GM18498 (cell line): Measurements from ENCODE around the gene SLC16A5.
"Not testable (repeated sequence)": the region's sequence is repeated elsewhere in the genome, so short reads cannot be mapped to it uniquely, and the experiment has no call there.

Source experiments
- ATAC-seq: cut with Tn5 transposase; IDR thresholded peaks from one replicate; pipeline ENCODE4 v1.9.1; 2021; ENCODE audit warnings: mild to moderate bottlenecking, moderate library complexity; ENCODE audit not compliant: unreplicated experiment

SLC16A5 gene

DNA sequence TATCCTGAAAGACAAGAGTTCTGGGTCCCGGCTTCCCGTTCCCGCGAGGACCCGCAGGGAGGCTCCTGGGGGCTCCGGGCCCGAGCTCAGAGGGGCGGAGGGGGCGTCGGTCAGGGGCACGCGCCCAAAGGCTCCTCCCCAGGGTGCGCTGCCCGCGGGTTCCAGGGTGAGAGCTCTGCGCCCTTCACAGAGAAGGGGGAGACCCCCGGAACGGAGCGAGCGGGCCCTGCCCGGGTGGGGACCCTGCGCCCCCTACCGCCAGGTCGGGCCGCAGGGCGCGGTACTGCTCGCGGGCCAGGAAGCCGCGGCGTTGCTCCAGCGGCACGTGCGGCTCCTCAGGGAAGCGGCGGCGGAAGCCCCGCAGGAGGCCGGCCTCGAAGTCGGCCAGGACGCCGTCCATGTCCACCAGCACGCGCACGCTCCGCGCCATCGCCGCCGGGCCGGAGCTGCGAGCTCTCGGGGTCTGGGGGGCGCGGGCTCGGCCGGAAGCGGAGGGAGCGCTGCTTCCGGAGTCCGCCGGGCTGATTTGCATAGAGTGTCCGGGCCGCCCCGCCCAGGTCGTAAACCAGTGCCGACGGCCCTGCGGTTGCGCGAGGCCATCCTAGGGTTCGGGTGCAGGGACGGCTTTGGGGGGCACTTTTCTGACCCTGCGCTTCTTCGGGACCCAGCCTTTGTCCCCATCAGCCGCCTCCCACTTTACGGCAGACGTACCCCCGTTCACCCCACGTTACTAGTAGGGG lies 43.7 kb downstream of the SLC16A5 start, which contains the start of gene NT5C:
NT5C (minus strand) TSS at position 465 of the 740 bp plus-strand sequence; CDS start at position 430, 35 bp downstream.
- peak; percentile 85 for ATAC-seq

DNA sequence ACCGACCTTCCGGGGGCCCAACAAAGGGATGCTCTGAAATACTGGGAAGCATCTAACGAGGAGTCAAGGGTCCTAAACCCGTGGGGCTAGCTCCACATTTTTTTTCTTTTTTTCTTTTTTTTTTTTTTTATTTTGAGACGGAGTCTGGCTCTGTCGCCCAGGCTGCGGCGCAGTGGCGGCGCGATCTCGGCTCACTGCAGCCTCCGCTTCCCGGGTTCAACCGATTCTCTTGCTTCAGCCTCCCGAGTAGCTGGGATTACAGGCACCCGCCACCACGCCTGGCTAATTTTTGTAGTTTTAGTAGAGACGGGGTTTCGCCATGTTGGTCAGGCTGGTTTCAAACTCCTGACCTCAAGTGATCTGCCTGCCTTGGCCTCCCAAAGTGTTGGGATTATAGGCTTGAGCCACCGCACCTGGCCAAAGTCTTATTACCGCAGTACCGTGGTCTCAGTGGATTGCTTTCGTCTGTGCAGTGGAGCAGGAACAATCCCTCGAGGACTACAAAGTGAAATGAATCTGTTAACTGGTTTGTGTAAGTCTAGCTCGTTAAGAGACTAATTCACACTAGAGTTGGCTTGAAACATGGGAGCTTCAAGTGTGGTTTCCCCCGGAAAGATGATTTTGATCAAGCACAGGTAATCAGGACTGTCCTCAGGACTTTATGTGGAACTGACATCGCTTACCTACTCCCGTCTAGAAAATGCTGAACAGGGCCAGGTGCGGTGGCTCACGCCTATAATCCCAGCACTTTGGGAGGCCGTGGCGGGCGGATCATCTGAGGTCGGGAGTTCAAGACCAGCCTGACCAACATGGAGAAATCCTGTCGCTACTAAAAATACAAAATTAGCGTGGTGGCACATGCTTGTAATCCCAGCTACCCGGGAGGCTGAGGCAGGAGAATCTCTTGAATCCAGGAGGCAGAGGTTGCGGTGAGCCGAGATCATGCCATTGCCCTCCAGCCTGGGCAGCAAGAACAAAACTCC lies 44.6 kb downstream of the SLC16A5 start:
- ATAC-seq = not testable (repeated sequence)

DNA sequence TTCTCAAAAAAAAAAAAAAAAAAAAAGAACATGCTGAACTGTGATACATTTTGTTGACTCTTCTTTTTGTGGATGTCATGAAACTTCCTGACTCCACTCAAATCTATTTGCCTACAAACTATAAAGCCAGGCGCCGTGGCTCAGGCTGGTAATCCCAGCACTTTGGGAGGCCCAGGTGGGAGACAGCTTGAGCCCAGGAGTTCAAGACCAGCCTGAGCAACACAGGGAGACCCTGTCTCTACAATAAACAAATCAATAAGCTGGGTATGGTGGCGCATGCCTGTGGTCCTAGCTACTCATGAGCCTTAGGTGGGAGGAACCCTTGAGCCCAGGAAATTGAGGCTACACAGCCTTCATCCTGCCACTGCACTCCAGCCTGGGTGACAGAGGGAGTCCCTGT lies 45.2 kb downstream of the SLC16A5 start:
- ATAC-seq = no peak

DNA sequence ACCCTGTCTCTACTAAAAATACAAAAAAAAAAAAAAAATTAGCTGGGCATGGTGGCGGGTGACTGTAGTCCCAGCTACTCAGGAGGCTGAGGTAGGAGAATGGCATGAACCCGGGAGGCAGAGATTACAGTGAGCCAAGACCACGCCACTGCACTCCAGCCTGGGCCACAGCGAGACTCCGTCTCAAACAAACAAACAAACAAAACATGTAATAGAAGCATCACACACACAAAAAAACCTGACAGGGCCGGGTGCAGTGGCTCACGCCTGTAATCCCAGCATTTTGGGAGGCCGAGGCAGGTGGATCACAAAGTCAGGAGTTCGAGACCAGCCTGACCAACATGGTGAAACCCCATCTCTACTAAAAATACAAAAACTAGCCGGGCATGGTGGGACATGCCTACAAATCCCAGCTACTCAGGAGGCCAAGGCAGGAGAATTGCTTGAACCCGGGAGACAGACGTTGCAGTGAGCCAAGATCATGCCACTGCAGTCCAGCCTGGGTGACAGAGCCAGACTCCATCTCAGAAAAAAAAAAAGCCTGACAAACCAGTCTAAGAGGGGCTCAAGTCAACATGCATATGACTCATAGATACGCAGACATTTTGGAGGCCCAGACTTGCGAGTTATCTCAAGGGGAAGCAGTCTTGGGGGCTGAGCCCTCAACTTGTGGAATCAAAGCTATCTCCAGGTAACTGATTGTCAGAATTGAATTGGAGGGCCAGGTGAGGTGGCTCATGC lies 46.0 kb downstream of the SLC16A5 start:
- not testable (repeated sequence) for ATAC-seq

DNA sequence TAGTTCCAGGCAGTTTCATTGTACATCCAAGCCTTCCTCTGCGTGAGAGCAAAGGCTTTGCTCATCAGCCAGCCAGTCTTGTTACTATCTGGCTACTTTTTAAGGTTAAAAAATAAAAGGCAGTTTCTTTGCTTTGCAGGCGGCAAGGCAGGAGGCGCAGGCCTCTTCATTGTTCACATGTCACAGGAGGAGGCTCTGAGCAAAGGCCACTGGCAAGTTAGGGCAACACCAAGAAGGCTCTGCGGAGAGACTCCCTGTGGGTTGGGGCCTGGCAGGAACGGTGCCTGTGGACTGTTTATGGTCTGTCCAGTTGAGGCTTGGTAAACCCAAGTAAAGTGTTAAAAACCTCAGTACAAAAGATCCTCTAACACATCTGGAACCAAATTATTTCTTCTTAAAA lies 47.7 kb downstream of the SLC16A5 start:
- no peak for ATAC-seq

DNA sequence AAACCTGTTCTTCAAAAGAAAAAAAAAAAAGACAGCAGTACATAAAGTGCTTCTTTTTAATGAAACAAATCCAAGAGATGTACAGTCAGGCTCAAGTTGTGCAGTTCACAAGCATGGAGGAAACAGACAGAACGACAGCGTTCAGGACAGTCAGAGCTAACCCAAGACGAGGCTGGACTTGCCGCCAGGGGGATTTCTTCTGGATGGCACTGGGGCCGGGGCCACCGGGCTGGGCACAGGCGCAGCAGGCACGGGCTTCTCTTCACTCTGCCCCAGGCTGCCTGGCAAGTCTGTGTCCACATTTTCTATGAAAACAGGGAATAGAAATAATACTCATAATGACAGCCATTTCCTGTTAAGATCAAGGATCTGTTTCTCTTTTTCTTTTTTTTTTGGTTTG lies 48.2 kb downstream of the SLC16A5 start:
- ATAC-seq = no peak

DNA sequence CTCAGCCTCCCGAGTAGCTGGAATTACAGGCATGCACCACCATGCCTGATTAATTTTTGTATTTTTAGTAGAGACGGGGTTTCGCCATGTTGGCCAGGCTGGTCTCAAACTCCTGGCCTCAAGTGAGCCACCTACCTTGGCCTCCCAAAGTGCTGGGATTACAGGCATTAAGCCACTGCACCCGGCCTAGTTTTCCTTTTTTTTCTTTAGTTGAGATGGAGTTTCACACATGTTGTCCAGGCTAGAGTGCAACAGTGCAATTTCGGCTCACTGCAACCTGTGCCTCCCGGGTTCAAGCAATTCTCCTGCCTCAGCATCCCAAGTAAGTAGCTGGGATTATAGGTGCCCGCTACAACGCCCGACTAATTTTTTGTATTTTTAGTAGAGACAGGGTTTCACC lies 50.0 kb downstream of the SLC16A5 start:
- ATAC-seq = not testable (repeated sequence)

DNA sequence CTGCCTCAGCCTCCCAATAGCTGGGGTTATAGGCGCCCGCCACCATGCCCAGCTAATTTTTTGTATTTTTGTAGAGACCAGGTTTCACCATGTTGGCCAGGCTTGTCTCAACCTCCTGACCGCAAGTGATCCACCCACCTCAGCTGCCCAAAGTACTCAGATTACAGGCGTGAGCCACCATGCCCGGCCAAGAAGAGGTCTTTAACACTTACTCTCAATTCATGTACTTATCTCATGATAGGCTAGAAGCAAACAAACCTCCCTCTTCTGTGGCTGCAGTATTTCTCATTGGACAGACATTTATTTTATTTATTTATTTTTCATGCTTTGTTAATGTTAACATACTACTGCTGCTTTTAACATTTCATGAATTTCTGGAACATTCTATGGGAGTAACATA lies 50.8 kb downstream of the SLC16A5 start:
- ATAC-seq = no peak

DNA sequence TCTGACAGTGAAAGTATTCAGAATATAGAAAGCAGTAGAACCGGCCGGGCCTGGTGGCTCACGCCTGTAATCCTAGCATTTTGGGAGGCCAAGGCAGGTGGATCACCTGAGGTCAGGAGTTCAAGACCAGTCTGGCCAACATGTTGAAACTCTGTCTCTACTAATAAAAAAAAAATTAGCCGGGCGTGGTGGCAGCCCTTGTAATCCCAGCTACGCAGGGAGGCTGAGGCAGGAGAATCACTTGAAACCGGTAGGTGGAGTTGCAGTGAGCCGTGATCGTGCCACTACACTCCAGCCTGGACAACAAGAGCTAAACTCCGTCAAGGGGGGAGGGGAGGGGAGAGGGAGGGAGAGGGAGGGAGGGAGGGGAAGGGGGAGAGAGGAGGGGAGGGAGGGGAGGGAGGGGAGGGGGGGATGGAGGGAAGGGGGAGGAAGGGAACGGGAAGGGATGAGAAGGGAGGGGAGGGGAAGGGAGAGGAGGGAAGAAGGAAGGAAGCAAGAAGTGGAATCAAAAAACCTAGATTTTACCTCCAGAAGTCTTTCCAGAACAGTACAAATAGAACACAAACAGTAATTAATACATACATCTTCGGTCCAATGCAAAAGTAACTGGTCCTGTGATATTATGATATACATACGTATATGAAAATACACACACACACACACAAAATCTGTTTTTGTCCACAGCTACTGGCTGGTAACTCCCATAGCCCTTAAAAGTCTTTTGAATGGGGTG lies 54.6 kb downstream of the SLC16A5 start:
- no peak for ATAC-seq

DNA sequence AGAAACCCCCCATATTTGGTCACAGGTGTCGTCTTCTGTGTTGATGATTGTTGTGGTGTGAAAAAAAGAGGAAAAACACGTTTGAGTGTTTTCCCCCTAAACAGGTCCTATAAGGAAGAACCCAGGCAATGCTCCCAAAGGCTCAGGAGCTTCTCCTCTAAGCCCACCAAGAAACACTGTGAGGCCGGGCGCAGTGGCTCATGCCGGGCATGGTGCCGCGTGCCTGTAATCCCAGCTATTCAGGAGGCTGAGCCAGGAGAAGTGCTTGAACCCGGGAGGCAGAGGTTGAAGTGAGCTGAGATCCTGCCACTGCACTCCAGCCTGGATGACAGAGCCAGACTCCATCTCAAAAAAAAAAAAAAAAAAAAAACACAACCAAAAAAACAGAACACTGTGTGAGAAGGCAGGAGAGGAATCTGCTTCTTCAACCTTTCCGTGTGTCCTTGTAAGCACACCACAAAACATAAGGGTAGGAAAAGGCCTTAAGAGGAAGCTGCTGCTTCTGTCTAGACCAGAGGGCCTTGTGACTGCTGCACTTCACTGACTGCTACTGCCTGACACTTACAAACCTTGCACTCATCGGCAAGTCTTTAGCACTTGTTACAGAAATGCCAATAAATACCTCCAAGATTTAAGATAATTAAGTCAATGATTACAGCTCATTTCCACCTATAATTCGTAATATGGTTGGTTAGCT lies 57.2 kb downstream of the SLC16A5 start:
- no peak for ATAC-seq

DNA sequence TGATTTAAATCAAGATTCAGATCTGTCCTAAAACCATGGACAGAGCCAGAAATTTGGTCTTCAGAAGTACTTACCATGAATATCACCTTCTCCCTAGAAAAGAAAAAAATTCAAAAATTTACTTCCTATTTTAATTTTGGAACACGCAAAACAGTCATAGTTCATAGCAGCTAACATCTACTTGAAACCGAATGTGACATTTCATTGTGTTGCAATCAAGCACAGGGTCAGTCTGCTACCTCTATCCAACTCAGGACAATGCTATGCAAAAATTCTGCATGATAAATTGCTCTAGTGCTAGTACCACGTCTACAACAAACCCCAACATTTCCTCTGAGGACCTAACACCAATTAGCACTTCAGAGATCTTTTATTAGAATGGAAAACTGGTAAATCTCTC lies 58.8 kb downstream of the SLC16A5 start:
- no peak for ATAC-seq

DNA sequence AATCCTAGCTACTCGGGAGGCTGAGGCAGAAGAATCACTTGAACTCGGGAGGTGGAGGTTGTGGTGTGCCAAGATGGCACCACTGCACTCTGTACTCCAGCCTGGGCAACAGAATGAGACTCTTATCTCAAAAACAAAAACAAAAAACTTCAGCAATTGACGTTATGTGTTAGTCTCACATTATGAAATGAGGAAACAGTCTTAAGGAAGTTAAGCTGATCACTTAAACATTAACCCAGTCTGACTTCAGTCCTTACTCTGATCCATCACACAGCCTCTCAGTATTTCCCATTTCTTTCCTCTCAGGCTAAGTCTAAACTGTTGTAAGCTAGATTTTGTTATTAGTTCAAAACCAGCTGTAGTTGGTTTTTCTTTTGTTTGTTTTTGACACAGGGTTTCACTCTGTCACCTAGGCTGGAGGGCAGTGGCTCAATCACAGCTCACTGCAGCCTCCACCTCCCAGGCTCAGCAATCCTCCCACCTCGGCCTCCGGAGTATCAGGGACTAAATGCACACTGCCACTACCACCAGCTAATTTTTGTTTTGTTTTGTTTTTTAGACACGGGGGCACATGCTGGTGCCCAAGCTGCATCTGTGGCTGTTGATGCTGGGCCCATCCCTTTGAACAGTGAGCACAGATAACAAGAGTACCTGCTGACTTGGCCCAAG lies 60.3 kb downstream of the SLC16A5 start:
- ATAC-seq = no peak

DNA sequence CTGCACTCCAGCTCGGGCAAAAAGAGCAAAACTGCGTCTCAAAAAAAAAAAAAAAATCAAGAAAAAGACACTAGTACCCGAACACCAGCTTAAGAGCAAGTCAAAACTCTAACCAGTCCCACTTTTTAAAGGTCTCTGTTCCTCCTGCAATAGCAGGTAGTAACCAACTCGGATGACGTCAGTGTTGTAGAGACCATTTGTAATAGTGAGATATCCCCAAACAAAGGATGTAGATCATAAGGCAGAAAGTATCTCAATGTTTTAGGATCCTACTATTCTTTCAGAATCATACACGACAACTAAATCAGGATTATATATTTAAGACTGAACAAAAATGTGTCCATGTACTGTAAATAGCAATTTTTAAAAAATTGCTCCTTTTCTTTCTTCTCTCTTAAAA lies 64.2 kb downstream of the SLC16A5 start:
- no peak for ATAC-seq

DNA sequence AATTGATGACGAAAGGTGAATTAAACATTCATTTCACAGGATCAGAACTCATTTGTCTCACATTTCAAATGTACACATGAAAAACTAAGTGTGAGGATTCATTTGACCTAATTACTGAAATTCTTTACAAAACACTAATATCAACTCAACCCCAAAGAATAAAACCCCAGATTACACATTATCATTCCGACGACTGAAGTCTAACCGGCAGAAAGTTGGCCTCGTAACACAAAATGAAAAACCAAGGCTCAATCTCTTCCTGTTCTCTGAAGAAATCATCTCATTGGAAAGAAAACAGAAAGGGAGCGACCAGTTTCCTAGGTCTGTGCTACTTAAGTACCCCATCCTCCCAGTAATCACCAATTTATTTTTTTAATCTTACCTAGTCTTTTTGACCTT lies 64.8 kb downstream of the SLC16A5 start:
- no peak for ATAC-seq

DNA sequence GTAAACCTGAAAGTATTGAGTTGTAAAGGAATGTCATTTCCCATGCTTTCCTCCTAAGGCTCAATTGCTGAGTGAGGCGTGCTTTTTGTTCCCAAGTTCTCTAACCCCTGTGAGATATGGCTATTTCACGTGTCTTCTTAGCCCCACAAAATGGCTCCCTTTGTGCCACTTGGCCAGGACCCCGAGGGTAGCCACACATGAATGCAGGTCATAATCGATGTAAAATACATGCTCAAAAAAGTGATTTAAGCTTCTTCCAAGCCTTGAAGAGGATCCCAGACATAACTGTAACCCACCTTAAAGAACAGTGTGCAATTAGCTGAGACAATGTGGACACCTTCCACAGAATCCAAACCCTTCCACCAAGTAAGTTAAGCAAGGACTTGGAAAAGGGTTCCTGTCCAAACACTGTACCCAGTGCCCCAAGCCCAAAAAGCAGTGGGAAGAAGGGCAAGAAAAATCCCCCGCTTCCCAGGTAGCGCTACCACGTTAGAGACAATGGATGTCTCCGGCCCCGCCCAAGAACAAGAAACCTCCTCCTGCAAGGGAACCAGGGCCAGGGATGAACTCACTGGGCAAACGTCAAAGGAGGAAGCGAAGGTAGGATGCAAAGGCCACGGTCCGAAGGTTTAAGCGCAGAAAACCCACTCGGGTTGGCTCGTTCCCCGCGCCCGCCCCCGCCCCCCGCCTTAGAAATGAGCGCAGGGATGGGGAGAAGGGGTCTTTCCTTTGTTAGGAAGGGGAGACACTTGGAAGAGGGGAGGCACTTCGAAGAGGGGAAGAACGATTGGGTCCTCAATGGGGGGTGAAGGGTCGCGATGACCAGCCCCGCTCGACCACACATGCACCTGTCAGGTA lies 65.4 kb downstream of the SLC16A5 start:
- no peak for ATAC-seq

DNA sequence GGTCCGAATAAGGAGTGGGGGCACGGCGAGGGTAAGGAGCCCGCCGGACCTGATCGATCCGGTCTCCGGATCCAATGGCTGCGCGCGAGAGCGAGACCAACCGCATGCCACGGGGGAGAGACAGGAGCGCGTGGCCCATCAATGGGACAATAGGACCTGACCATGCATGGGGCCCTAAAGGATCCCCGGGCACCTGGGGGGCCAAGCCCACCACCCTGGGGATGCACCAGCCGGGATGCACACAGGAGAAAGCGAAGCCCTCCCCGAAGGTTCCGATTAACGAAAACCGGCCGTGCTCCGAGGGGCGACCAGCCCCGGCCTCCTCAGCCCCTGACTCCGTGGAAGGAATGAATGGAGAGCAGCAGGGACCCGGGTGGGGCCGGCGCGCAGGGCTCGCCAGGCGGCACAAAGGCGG lies 66.0 kb downstream of the SLC16A5 start:
- peak; percentile 18 for ATAC-seq

DNA sequence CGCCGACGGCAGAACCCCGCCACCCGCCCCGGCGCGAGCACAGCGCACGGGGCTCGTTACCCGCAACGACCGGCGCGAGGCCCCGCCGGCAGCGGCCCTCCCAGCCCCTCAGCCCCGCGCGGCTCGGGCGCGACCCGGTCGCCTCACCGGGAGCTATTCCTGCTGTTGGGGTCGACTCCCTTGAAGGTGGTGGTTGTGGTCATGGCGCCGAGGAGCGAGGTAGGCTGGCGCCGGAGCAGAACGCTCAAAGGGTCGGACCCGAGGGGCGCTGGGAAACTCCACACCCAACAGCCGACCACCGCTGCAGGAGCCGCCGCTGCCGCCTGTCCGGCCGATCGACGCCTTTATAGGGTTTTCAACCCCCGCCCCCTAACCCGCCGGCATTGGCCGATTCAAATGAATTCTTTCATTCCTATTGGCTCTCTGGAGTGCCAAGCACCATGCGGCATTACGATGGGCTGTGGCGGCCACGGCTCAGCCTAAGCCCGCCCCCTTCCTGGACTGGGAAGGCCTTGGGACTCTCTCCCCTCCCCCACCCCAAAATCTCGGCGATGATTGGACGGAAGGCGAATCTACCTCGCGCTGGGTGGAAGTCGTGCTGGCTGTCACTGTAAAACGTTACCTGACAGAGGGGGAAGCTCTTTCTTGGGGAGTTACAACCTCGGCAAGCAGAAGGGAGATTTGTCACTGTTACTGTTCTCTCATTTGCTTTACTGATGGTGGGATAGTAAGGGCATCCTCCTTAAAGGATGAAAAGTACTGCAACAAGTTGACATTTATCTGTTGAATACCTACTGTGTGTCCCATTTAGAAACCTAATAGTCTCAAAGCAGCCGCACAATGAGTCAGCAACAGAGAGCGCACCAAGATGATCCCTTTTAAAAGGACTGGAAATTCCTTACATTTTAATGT lies 66.7 kb downstream of the SLC16A5 start, which contains the start of gene JPT1:
JPT1 (minus strand) TSS at position 318 of the 912 bp plus-strand sequence; CDS start at position 203, 115 bp downstream.
- peak; percentile 94 for ATAC-seq
